NK-92 treated with Interleukin-12 subunit alpha and Interleukin-12 subunit beta, amount 100 ng/mL, for 24 hours (cell line): Measurements from ENCODE around the gene DUSP22.

Experiments
- DNase-seq: peaks from one replicate; lab custom pipeline; 2025; lab: John Stamatoyannopoulos, UW

Gene DUSP22

DNA sequence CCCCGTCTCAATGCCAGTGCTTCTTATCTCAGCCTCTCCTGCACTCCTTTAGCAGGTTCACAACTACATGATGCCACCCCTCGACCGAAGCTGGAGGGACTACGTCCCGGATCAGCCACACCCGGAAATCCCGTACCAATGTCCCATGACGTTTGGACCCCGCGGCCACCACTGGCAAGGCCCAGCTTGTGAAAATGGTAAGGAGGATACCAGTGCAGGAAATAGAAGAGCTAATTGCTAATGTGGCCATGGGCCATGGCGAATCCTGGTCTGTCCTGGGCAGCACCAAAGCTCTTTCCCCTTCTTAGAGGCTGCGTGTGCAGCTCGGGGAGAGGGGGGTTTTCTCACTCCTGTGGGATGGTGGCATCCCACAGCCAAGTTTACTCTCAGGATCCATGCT lies 104.8 kb downstream of the DUSP22 start:
- DNase-seq, result no peak

GRCh38 chr6:397604-398003 lies 105.3 kb downstream of the DUSP22 start:
- no peak for DNase-seq

GRCh38 chr6:398065-398464 lies 105.8 kb downstream of the DUSP22 start:
- no peak for DNase-seq

DNA sequence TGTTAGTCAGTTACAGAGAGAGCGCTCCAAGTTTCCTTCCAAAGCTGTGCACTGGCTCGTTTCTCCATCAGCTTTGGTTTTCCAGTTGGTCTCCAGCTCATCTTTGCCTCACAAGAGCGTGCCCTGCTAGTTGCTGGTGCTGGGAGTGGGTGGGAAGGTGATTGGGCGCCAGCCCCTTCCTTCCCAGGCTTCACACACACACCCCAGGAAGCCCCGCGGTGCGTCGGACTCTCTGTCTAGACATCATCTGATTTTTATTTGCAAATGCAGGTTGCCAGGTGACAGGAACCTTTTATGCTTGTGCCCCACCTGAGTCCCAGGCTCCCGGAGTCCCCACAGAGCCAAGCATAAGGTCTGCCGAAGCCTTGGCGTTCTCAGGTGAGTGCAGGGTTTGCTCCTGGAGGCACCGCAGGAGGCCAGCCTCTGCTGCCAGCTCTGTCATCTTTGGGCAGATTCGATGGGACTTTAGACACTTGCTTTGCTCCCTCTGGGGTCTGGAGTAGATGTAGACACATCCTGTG lies 106.3 kb downstream of the DUSP22 start:
- no peak for DNase-seq

DNA sequence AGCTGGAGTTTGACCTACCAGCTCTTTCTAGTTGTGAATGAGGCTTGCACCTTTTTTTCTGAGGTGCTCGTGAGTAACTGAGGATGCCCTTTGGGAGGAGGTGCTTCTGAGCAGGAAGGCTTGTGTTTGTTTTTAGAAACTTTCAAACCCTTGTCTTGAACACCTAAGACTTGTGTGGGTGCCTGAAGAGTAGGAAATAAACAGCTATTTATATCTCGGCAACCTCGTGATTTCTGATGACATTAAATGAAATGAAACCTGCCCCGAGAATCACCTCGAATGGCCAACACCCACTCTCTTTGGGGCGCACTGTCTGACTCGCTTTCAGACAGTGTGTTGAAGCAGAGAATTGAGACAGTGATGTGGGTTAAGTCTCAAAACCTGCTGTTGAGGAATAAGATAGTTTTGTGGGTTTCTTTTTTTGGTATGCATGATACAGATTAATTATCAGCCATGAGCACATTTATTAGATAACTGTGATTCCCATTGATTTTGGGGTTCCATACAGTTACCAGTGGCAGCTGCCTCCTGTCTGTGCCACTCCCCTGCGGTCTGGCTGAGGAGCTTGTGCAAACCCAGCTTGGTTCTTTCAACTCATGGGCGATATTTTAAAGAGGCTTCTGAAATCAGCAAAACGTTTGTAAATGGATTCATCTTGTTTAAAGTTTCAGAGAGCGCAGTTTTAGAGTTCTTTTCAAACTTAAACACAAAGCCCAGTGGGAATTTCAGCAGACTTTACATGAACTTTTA lies 107.7 kb downstream of the DUSP22 start:
- DNase-seq, result no peak

DNA sequence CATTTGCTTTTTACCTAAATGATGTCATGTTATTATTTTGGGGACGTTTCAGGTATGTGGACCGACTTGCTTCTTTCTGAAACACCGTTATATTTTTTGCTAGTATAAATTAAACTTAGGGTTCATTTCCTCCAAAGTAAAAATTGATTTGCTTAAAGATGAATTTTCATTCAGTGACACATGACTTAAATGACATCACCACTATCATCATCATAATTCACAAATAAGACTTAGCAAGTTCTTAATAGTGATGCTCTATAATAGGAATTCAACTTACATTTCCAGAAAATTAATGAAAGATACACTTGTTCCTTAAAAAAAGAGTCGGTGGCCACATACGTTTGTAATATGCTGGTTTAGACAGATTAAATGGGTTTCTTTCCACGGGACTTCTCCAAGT lies 108.5 kb downstream of the DUSP22 start:
- DNase-seq, result no peak
